Measurements from ENCODE around the gene CNTN4.

DNA sequence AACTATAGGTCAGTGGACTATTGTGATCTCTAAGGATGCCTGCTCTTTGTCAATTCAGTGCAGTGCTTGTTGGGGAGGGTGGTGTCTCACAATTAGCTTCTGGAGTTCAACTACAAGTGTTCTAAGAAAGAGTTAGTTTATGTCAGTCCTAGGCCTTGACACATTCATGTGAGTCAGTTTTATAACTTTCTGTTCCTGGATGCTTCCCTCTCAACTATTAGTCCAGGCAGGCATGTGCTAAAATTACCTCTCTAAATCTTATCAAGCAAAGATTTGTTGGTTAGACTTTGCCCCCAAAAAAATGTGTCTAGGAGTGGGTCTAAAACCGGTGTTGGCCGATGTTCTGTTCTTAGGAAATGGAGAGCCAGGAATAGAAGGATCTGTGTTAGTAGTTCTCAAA lies 633.2 kb downstream of the CNTN4 start:
- TF ChIP-seq, protein P1, sequence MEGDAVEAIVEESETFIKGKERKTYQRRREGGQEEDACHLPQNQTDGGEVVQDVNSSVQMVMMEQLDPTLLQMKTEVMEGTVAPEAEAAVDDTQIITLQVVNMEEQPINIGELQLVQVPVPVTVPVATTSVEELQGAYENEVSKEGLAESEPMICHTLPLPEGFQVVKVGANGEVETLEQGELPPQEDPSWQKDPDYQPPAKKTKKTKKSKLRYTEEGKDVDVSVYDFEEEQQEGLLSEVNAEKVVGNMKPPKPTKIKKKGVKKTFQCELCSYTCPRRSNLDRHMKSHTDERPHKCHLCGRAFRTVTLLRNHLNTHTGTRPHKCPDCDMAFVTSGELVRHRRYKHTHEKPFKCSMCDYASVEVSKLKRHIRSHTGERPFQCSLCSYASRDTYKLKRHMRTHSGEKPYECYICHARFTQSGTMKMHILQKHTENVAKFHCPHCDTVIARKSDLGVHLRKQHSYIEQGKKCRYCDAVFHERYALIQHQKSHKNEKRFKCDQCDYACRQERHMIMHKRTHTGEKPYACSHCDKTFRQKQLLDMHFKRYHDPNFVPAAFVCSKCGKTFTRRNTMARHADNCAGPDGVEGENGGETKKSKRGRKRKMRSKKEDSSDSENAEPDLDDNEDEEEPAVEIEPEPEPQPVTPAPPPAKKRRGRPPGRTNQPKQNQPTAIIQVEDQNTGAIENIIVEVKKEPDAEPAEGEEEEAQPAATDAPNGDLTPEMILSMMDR (IDR thresholded peaks at IDR 0.05; ENCODE audit: extremely low read depth in 1 of 2, insufficient read depth in 1 of 2, low read depth in 1 of 2, low read length in 2 of 2), result no peak
- TF ChIP-seq POLR2AphosphoS5 (IDR thresholded peaks at IDR 0.05; ENCODE audit: insufficient read depth, low read depth, low read length), result no peak
- TF ChIP-seq POLR2A (IDR thresholded peaks at IDR 0.05; ENCODE audit: low read depth, low read length), result no peak
- no peak for TF ChIP-seq GATA2 (IDR thresholded peaks at IDR 0.05; ENCODE audit: insufficient read depth, insufficient read length, low read depth, low read length)
- TF ChIP-seq MYC (IDR thresholded peaks at IDR 0.05; ENCODE audit: low read depth, low read length), result no peak
- TF ChIP-seq EZH2 (IDR thresholded peaks at IDR 0.05; ENCODE audit: borderline replicate concordance, low read depth, low read length, severe bottlenecking), result no peak
- TF ChIP-seq JUN (IDR thresholded peaks at IDR 0.05; ENCODE audit: borderline replicate concordance, insufficient read depth, insufficient read length, low read depth), result no peak
- TF ChIP-seq FOS (IDR thresholded peaks at IDR 0.05; ENCODE audit: borderline replicate concordance, insufficient read depth, low read length), result no peak
- TF ChIP-seq, protein P2, sequence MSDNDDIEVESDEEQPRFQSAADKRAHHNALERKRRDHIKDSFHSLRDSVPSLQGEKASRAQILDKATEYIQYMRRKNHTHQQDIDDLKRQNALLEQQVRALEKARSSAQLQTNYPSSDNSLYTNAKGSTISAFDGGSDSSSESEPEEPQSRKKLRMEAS (IDR thresholded peaks at IDR 0.05; ENCODE audit: insufficient read depth, insufficient read length), result no peak

Measured in endothelial cell of umbilical vein (primary cell).